MM.1S (cell line): ENCODE data around the gene MLIP.

Experiments
- DNase-seq: peaks from one replicate; pipeline ENCODE4 v3.0.0-alpha.2; 2015
- H2AFZ ChIP-seq: fragments of 300-600 bp; sonication (generic); 2 replicates; pipeline ENCODE4 v1.6.0; 2016; ENCODE audit warnings: antibody characterized with exemption, low read length
- H3F3A ChIP-seq: fragments of 300-600 bp; sonication (generic); 2 replicates; pipeline ENCODE4 v1.6.1; 2016; ENCODE audit warnings: mild to moderate bottlenecking, antibody characterized with exemption, low read length, moderate library complexity, mixed read lengths; ENCODE audit not compliant: insufficient read depth
- H3K27ac ChIP-seq: fragments of 300-600 bp; sonication (generic); 2 replicates; pipeline ENCODE4 v1.5.1; 2016; ENCODE audit warnings: mild to moderate bottlenecking, low read length
- H3K27me3 ChIP-seq: fragments of 300-600 bp; sonication (generic); replicated peaks from 2 replicates; pipeline ENCODE4 v1.6.0; 2016; ENCODE audit warnings: low read length; ENCODE audit not compliant: insufficient read depth
- H3K36me3 ChIP-seq: fragments of 300-600 bp; sonication (generic); replicated peaks from 2 replicates; pipeline ENCODE4 v1.6.1; 2016; ENCODE audit warnings: mild to moderate bottlenecking, low read length, mixed read lengths; ENCODE audit not compliant: insufficient read depth
- H3K4me1 ChIP-seq: fragments of 300-600 bp; sonication (generic); 2 replicates; pipeline ENCODE4 v1.6.1; 2016; ENCODE audit warnings: low read length, mixed read lengths
- H3K4me2 ChIP-seq: fragments of 300-600 bp; sonication (generic); 2 replicates; pipeline ENCODE4 v1.6.0; 2016; ENCODE audit warnings: low read depth, low read length
- H3K4me3 ChIP-seq: fragments of 300-600 bp; sonication (generic); 2 replicates; pipeline ENCODE4 v1.5.1; 2016; ENCODE audit warnings: low read length, mixed read lengths
- H3K79me2 ChIP-seq: fragments of 300-600 bp; sonication (generic); 2 replicates; pipeline ENCODE4 v1.6.1; 2016; ENCODE audit warnings: mixed run types, low read length, mixed read lengths
- H3K9ac ChIP-seq: fragments of 300-600 bp; sonication (generic); 2 replicates; pipeline ENCODE4 v1.6.1; 2016; ENCODE audit warnings: low read length, mixed read lengths
- H3K9me2 ChIP-seq: fragments of 300-600 bp; sonication (generic); replicated peaks from 2 replicates; pipeline ENCODE4 v1.6.1; 2016; ENCODE audit warnings: mild to moderate bottlenecking, low read length, mixed read lengths; ENCODE audit not compliant: insufficient read depth
- H3K9me3 ChIP-seq: fragments of 300-600 bp; sonication (generic); replicated peaks from 2 replicates; pipeline ENCODE4 v1.6.1; 2016; ENCODE audit warnings: mild to moderate bottlenecking, low read length, mixed read lengths; ENCODE audit not compliant: insufficient read depth
- H4K20me1 ChIP-seq: fragments of 300-600 bp; sonication (generic); 2 replicates; pipeline ENCODE4 v1.6.1; 2016; ENCODE audit warnings: mild to moderate bottlenecking, low read length, moderate library complexity, mixed read lengths; ENCODE audit not compliant: insufficient read depth
- CTCF ChIP-seq: fragments of 300-600 bp; sonication (generic); IDR thresholded peaks from 2 replicates; pipeline ENCODE4 v1.5.1; 2016; ENCODE audit warnings: antibody characterized with exemption, low read length, mixed read lengths
- EZH2 ChIP-seq: fragments of 300-600 bp; sonication (generic); optimal IDR thresholded peaks from 2 replicates; pipeline ENCODE3; 2017; ENCODE audit warnings: low read depth, mild to moderate bottlenecking, antibody characterized with exemption, low read length, mixed read lengths
- EZH2phosphoT487 ChIP-seq: fragments of 300-600 bp; sonication (generic); IDR thresholded peaks from 2 replicates; pipeline ENCODE4 v1.6.1; 2018; ENCODE audit warnings: antibody characterized with exemption, low read length

The MLIP gene

GRCh38 chr6:54111341-54112045, at the start of gene MLIP:
TSS of gene MLIP (plus strand) at chr6:54111443. CDS start at chr6:54111480, 37 bp downstream.
- H3K4me2 ChIP-seq: no peak within 1 kb of the TSS
- DNase-seq: no peak
- H3K9me2 ChIP-seq: no peaks in the 10 kb centered on the region
- H3K27me3 ChIP-seq: no peaks in the 10 kb centered on the region
- no peak within 1 kb of the TSS for H2AFZ ChIP-seq
- no peaks in the 10 kb centered on the region for H3F3A ChIP-seq
- no peaks in the 10 kb centered on the region for H3K9me3 ChIP-seq
- H3K79me2 ChIP-seq: no peaks in the 10 kb centered on the region
- H3K27ac ChIP-seq: no peak within 1 kb of the TSS
- no peaks in the 10 kb centered on the region for H3K4me1 ChIP-seq
- no peak within 1 kb of the TSS for H3K9ac ChIP-seq
- H4K20me1 ChIP-seq: no peaks in the 10 kb centered on the region
- no peak within 1 kb of the TSS for H3K4me3 ChIP-seq
- TF ChIP-seq CTCF (no peak), EZH2phosphoT487 (no peak), EZH2 (no peak)
- H3K36me3 ChIP-seq: no peaks in the 10 kb centered on the region

GRCh38 chr6:54063228-54063539, 48.1 kb upstream of the MLIP start:
- no peak overlapping the region for H3K4me3 ChIP-seq
- H3K79me2 ChIP-seq: no peaks in the 10 kb centered on the region
- no peak overlapping the region for H3K27ac ChIP-seq
- TF ChIP-seq CTCF: no peak
- no peak overlapping the region for H2AFZ ChIP-seq
- no peaks in the 10 kb centered on the region for H3K27me3 ChIP-seq
- H3K36me3 ChIP-seq: no peaks in the 10 kb centered on the region
- H4K20me1 ChIP-seq: no peaks in the 10 kb centered on the region
- peaks cover 6% of the 10 kb centered on the region; the same call in 1 of the 2 replicates for H3K4me1 ChIP-seq
- no peaks in the 10 kb centered on the region for H3F3A ChIP-seq
- H3K9me3 ChIP-seq: no peaks in the 10 kb centered on the region
- H3K9me2 ChIP-seq: no peaks in the 10 kb centered on the region
- DNase-seq: no peak
- H3K4me2 ChIP-seq: no peak overlapping the region
- H3K9ac ChIP-seq: no peak overlapping the region

GRCh38 chr6:54068694-54069093, 42.5 kb upstream of the MLIP start:
- Histone ChIP-seq H3K4me3 (no peak overlapping the region), H4K20me1 (no peaks in the 10 kb centered on the region), H3K9me3 (no peaks in the 10 kb centered on the region), H3F3A (no peaks in the 10 kb centered on the region), H3K27ac (no peak overlapping the region), H3K4me2 (no peak overlapping the region), H3K79me2 (no peaks in the 10 kb centered on the region), H3K9ac (no peak overlapping the region), H3K4me1 (no peaks in the 10 kb centered on the region), H3K9me2 (no peaks in the 10 kb centered on the region), H3K27me3 (no peaks in the 10 kb centered on the region), H3K36me3 (no peaks in the 10 kb centered on the region), H2AFZ (no peak overlapping the region)
- no peak for DNase-seq
- TF ChIP-seq CTCF: no peak
- no peak for TF ChIP-seq EZH2phosphoT487
- no peak for TF ChIP-seq EZH2
